ENCODE data around the gene RAB34. TPM values are rescaled to one million over a fixed set of nuclear protein-coding genes. Genes with fewer than 3 reads are reported as not detected.
"Not testable (repeated sequence)": the region's sequence is repeated elsewhere in the genome, so short reads cannot be mapped to it uniquely, and the experiment has no call there.

Gene RAB34
- total RNA-seq, 1 donor from 2014 or later = 11.8 TPM

DNA sequence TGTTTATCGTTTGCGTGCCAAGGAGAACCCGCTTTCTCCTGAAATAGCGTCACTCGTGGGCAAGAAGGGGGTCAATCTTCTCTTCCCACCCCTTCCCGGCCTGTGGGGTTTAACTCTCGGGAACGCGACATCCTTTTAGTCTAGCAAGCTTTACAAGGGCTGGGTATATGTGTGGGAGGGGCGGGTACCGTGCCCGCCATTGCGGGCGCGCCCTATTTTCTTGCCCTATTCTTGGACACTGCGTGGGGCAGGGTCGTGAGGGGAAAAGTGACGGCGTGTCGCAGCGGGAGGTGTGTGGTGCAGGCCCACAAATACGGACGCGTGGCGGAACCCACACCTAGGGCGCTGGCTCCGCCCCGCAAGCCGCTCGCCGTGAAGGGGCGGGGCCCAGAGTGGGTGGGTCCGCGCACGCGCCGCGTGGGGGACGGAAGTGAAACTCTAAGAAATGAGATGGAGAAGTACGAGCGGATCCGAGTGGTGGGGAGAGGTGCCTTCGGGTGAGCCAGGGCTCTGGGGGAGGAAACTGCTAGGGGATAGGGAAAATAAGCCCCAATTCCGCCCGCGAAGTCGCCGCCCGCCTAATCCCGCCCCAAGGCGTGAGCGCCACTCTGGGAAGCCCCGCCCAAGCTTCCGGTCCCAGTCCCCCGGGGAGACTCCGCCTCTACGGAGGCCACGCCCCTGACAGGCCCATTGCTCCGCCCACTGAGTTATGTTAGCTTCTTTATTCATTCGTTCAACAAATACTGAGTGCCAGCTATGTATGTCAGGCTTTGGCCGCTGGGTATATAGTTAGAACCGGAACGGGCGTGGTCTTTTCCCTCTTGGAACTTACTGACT is 10.9 kb upstream of the RAB34 start, which contains the start of gene NEK8:
Gene NEK8 (plus strand): TSS at position 425 of the 837 bp plus-strand sequence. CDS start 26 bp downstream, at position 451.
- peak; percentile 84 to 94 for DNase-seq (ENCODE audit: low read depth in 2 of 2)

DNA sequence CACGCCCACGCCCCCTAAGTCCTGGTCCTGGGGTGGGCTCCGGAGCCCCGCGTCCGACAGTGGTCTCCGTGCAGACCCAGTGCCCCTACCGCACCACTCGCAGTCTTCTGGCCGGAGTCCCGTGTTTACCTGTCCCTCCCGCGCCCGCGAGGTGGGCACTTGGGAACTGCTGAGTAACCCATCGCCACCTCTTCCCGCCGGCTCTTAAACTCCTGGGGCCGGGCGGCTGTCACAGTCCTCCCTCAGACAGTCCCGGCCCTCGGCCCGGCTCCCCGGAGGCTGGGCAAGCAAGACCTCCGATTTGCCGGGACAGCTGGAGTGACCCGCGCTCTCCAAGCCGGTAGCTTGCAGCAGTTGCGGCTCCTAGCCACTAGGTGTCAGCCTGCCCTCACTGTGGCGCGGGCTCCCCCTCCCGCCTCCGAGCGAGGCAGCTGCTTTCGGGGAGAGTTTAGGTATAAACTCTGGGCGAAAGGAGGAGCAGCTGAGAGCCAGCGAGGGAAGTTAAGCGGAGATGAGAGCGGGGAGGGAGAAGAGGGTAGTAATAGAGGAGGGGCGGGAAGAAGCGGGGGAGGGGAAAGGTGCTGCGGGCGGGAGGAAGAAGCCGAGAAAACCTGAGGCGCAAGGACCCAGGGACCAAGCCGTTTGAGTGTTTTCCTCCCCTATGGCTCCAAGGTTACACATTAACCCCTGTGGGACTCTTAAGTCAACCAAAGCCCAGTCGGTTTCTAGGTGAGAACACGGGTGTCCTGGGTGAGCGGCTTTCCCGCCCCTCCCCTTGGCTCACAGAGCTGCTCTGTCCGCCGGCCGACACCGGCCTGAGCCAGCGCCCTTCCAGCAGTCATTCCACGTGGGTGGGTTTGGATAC is 9.2 kb upstream of the RAB34 start:
- DNase-seq (ENCODE audit: low read depth in 2 of 2) = peak; percentile 63 to 89

DNA sequence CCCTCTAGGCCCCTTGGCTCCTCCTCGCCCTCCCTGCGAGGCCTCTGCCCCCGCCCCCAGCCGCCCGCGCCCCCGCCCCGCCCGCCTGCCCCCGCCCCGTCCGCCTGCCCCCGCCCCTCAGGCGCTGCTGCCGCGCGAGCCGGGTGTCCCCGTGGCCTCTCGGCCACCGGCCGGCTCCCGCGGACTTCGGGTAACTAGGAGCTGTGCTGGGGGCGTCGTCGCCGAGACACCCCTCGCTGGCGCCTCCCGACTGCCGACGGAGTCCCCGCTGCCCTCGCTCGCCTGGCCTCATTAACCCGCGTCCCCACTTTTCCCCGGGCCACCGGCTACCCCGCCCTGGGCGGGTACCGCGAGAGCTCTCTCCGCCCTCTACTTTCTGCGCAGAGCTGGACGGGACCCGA is 8.6 kb upstream of the RAB34 start, which contains the start of gene TLCD1:
Gene TLCD1 (minus strand): TSS at position 8 of the 401 bp plus-strand sequence. CDS start 136 bp downstream, outside the sequence.
- peak in 1 of 2 donors; percentile 50 for DNase-seq (ENCODE audit: low read depth in 2 of 2)

DNA sequence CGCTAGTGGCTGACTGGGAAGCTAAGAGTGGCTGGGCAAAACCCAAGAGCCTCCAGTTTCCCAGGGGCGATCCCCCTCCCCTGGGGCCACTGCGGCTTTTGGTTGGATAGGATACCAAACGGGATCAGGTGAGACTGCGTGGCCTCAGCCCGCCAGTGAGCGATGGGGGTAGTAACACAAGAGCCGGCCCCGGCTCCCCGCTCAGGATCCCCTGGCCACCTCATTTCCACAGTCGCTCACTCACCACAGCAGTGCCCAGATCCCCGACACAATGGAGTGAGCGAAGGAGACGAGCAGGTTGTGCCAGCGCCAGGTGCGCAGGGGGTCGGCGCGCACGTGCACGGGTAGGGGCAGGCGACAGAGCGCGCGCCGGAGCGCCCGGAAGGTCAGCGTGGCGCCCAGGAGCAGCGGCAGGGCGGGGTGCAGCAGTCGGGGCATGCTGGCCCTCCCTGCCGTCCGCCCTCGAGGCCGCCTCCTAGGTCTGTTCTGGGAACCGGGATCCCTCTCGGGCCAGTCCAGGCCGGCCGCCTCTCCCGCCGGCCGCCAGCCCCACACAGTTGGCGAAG is 8.1 kb upstream of the RAB34 start:
- DNase-seq (ENCODE audit: low read depth in 2 of 2) = peak in 1 of 2 donors; percentile 52

DNA sequence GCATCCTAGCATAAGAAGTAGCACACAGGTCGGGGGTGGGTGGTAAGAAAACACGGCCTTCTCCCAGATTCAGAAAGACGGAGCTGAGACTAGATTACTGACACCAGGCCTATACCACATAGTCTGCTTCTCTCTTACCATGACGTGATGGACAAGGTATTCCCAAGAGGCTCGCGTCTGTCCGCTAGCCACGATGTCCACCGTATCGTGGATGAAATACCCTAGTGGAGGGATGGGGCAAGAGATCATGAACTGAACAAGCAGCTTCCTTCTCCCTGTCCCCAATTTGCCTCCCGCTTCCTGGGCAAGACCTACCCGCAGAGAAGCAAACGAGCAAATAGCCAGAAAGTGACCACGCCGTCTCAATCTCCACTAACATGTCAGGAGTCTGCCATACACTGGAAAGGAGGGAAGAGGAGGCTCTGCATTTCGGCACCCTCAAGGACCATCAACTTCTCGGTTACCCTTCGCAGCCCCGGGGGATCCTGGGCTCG is 7.5 kb upstream of the RAB34 start:
- DNase-seq (ENCODE audit: low read depth in 2 of 2) = peak in 1 of 2 donors; percentile 24

DNA sequence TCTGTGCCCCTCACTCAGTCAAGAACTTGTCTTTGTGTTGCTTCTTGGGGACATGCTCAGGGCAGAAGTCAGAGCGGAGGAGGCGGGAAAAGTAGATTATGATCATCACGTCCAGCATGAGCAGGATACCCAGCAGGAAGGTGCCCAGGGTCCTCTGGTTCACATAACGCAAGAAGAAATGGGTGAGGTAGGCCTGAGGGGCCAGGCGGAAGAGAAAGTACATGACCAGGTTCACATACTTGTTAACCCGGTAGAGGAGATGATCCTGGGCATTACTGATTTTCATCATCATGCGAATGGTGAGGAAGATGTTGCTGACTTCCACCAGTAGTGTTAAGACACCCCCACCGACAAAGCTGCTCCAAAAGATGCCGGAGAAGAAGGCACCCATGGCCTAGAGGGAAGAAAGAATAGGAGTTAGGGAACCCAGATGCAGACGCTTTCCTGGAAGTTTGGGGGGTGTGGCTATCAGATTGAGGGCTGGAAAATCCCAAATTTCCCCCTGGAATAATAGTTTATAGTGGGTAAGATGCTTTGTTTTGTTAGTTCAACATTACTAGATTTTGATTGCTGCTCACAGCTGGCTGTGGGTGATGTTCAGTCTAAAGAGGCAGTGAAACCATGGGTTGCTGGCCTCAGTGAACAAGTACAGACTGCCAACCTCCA is 7.0 kb upstream of the RAB34 start:
- DNase-seq (ENCODE audit: low read depth in 2 of 2) = no peak

DNA sequence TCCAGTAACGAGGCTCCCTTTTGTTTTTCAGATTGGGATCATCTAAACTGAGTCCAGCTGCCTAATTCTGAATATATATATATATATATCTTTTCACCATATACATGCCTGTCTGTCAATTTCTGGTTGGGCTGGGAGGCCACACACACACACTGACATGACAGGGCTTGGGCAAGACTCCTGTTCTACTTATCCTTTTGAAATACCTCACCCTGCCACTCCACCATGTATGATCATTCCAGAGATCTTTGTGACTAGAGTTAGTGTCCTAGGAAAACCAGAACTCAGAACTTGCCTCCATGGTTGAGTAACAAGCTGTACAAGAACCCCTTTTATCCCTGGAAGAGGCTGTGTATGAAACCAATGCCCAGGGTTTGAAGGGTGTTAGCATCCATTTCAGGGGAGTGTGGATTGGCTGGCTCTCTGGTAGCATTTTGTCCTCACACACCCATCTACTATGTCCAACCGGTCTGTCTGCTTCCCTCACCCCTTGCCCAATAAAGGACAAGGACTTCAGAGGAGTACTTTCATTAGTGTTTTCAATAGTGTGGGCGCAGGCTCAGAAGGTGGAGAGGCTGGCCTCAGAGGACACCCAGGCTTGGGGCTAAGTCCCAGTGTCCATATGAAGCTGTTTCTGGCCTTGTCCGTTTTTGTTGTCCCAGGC is 6.3 kb upstream of the RAB34 start:
- not testable (repeated sequence) for DNase-seq (ENCODE audit: low read depth in 2 of 2)

DNA sequence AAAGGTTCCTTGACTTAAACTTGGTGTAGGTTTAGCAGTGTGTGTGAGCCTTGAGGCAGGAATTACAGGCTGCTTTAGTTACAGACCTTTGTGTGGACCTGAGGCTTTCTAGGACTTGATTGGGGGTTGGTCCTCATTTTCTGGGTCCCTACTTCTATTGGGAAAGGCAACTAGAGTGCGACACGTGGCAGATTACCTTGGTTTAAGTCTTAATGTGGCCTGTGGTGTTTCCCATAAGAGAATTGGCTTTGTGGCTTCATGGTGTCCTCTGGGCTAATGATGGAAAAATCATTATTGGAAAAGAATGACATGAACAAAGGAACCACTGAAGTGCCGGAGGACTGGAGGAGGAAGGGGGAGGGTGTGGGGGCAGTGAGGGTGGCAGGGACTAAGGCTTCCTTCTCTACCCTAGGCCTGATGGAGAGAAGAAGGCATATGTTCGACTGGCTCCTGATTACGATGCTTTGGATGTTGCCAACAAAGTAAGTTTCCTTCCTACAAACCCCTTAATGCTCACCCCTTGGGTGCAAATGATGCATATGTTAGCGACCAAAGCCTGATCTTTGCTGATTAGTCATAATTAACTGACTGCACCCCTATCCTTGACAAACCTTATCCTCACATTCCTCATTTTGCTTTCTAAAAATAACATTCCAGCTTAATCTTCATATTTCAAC is 5.6 kb upstream of the RAB34 start:
- no peak for DNase-seq (ENCODE audit: low read depth in 2 of 2)

DNA sequence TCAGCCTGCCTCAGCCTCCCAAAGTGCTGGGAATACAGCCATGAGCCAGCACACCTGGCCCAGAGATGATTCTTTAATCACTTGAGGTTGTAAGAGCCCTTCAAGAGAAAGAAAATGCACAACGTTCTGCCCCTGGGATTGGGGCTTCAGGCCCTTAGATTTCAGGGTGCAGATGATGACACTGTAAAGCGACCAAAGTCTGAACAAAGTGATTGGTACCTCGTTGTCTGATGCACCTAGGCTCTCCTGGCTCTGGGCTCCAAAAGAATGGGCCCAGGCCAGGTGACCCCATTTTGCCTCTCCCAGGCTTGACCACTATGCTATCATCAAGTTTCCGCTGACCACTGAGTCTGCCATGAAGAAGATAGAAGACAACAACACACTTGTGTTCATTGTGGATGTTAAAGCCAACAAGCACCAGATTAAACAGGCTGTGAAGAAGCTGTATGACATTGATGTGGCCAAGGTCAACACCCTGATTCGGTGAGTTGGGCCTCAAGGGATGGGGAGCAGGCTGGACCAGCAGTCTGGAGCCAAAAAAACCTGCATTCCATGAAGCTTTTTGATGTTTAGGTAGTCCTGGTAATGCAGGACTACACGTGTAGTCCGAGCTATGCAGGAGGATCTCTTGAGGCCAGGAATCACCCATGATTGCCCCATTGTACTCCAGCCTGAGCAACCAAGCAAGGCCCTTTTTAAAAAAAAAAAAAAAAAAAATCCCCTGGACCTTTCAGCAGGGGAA is 4.9 kb upstream of the RAB34 start:
- no peak for DNase-seq (ENCODE audit: low read depth in 2 of 2)

DNA sequence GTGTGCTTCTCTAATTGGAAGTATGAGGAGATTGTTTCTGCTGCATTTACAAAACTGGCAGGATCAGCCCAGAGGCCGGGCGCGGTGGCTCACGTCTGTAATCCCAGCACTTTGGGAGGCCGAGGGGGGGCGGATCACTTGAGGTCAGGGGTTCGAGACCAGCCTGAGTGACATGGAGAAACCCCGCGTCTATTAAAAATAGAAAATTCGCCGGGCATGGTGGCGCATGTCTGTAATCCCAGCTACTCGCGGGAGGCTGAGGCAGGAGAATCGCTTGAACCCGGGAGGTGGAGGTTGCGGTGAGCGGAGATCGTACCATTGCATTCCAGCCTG is 3.3 kb upstream of the RAB34 start:
- DNase-seq (ENCODE audit: low read depth in 2 of 2) = not testable (repeated sequence)

DNA sequence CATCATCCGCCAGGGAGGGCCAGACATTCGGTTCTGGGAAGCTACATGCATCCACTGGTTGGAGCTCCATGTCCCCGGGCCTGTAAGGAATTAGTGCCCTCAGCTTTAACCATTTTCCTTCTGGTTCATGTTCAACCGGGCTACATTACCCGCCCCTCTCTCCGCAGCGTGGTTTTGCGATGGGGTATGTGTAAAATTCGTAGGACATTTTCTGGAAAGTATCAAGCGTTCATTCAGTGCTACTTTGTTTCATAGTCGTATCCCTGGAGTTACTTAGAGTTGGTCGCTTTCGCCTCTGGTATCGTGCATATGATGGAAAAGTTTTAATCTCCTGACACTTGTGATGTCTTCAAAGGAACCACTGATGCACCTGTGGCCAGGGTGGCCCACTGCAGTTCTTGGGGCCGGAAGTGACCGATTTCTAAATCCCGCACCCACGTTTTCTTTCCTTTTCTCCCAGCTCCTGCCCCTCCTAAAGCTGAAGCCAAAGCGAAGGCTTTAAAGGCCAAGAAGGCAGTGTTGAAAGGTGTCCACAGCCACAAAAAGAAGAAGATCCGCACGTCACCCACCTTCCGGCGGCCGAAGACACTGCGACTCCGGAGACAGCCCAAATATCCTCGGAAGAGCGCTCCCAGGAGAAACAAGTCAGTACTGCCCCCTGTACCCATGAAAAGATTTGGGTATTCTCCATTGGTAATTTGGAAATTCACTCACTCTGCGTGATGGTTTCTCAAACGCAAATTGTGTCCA is 2.8 kb upstream of the RAB34 start:
- no peak for DNase-seq (ENCODE audit: low read depth in 2 of 2)

DNA sequence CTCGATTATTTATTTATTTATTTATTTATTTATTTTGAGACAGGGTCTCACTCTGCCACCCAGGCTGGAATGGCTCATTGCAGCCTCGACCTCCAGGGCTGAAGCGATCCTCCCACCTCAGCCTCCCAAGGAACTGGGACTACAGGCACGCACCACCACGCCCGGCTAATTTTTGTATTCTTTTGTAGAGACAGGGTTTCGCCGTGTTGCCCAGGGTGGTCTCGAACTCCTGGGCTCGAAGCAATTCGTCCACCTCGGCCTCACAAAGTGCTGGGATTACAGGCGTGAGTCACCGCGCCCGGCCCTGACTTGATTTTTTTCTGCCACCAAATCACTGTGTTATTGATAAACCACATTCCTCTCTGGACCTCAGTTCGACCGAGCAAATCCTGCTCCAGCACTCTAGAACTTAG is 1.4 kb upstream of the RAB34 start:
- no peak for DNase-seq (ENCODE audit: low read depth in 2 of 2)

DNA sequence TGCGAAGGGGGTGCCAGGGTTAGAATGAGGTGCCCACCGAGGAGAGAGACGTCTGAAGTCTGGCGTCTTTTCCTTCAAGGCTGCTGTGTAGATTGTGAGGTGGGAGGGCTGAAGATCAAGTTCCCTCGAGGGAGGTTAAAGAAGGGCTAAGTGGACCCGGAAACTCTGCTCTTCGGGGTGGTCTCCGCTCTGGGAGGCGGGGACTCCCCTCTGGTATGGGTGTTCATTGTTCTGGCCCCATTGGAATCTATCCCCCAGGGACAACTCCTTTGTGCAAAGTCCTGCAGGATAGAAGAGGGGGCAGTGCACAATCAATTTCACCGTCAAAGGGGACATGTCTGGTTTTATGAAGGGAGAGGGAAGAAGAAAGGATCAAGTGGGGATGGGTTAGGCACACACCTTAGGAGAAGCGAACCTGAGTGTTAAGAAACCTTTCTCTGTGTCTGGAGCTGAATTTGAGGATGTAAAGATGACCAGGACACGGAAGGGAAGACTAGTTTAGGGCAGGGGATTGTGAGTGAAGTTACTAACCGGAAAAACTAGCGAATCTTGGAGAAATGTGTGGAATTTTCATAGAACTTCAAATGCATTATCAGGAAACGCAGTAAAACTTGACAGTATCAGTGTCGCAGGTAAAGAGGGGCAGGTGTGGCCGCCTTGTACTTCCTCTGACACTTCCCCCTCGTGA is 809 bp upstream of the RAB34 start:
- no peak for DNase-seq (ENCODE audit: low read depth in 2 of 2)

DNA sequence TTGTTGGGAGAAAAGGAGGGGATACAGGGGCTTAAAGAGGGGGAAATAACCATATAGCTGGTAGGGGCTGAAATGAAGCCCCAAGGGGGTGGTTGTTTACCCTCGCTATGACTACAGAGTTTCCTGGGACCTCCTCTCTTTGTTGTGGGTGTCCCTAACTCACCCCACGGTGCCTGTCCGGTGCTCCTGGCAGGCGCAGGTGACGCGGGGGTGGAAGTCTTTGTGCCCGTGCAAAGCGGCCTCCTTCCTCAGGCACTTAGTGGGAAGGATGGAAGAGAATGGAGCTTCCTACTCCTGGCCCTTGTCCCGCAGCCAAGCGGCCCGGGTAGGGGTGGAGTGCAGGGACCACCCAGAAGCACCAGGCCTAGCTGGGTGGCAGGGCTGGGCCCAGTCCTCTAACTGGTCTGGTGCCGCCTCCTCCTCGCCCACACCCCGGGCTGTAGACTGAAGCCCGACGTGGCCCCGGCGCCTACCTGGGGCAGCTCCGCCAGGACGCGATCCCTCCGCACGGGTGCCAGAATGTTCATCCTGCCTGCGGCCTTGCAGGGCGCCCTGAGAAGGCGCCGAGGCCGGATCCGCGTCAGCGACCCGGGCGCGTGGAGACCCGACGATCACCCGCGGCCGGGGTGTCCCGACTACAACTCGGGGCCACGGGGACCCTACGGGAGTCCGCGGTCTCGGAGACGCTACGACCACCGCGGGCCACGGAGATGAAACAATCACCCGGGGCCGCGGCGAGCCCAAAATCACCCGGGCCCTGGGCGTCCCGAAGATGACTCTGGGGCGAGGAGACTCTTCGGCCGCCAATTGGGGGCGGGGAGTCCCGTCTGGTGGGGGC is 709 bp downstream of the RAB34 start:
- peak in 1 of 2 donors; percentile 33 for DNase-seq (ENCODE audit: low read depth in 2 of 2)

DNA sequence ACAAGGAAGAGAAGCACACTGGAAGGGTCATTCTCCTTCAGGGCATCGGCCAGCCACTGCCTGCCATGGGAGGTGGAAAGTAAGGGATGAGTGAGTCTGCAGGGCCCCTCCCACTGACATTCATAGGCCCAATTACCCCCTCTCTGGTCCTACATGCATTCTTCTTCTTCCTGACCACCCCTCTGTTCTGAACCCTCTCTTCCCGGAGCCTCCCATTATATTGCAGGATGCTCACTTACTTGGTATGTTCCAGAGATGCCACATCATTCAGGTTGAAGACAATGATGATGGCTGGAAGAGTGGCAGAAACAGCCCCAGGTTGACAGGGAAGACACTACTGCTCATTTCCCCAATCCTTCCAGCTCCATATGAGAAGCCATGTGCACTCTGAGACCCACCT is 2.5 kb downstream of the RAB34 start:
- DNase-seq (ENCODE audit: low read depth in 2 of 2) = no peak

DNA sequence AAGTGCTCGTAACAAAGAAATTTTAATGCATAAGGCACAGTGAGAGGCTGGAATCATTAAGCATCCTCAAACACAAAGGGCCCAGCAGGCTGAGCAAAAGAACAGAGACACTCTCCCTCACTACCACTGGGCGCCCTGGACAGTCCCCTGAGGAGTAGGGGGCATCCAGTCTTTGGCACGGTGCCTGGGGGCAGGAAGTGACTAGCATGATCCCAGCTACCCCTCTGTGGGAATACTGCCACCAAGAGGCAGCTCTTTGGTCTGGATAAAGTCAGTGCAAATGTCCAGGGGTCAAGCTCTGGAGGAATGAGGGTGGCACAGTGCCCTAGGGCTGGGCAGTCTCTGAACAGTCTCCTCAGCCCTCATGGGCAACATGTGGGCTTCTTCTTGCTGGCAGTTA is 3.4 kb downstream of the RAB34 start:
- DNase-seq (ENCODE audit: low read depth in 2 of 2) = no peak

DNA sequence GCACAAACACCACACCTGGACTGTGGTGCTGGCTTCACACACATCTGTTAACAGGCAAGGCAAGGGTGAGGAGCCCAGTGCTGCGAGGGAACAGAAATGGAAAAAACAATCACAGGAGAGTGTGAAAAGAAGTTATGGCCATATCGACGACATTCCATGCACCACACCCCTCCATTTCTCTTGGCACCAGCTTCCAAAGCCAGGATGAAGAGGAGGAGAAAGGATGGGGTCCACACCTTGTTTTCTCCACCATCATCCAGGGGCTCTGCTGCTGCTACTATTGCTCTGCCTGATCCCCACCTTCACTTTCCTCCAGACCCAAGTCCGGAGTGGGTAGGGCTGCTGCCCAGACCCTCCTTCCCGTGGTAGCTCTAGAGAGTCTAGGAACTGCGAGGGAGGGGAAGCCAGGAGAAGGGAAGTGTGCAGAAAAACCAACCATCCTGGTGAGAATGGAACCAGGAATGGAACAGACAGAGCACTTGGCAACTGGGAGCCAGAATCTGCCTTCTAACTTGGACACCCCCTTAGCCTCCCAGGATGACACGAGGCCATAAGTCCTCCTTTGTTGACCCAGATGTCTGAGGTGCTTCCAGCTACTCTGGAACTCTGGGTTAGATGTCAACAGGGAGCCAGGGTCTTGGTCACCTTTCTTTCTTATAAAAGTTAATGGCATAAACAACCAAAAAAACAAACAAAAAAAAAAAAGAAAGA is 4.8 kb downstream of the RAB34 start:
- DNase-seq (ENCODE audit: low read depth in 2 of 2) = no peak
